Measurements from ENCODE around the gene S100A7A.

- TF ChIP-seq CTCF (IDR thresholded peaks at IDR 0.05) (no peak), EZH2 (IDR thresholded peaks at IDR 0.05; ENCODE audit: borderline replicate concordance, insufficient read depth, low read depth, low read length, poor library complexity, severe bottlenecking) (no peak)
These were observed 40.1 kb downstream of the S100A7A start for GRCh38 chr1:153456396-153456795.

Data from B cell (primary cell).